ENCODE results near the gene GPBP1. TPM values are rescaled to one million over a fixed set of nuclear protein-coding genes. Genes with fewer than 3 reads are reported as not detected.
"Not testable (repeated sequence)": the region's sequence is repeated elsewhere in the genome, so short reads cannot be mapped to it uniquely, and the experiment has no call there.

The GPBP1 gene
- total and polyA plus RNA-seq, 9 donors, result 68.0 to 95.0 (median 85.5) TPM

GRCh38 chr5:57175551-57176309, 1.9 kb downstream of the GPBP1 start:
- H3K9me3 ChIP-seq (replicated peaks; ENCODE audit: control insufficient read depth, low read depth, low read length), result no peaks in the 10 kb centered on the region
- 17% methylated on average over 1 of the region's 11 CpGs for WGBS (ENCODE audit: insufficient coverage)
- H3K36me3 ChIP-seq (ENCODE audit: control insufficient read depth, insufficient read depth, low read length), result peaks cover 2% of the 10 kb centered on the region
- peak overlapping the region; percentile 100 for H3K27ac ChIP-seq (ENCODE audit: low read length)
- H3K27me3 ChIP-seq (ENCODE audit: control insufficient read depth, insufficient read depth, low read length), result no peaks in the 10 kb centered on the region
- peak; percentile 45 for DNase-seq
- peaks cover 21% of the 10 kb centered on the region for H3K4me1 ChIP-seq (ENCODE audit: control insufficient read depth, insufficient read depth, low read length)
- H3K4me3 ChIP-seq (ENCODE audit: low read length), result peak overlapping the region; percentile 99

DNA sequence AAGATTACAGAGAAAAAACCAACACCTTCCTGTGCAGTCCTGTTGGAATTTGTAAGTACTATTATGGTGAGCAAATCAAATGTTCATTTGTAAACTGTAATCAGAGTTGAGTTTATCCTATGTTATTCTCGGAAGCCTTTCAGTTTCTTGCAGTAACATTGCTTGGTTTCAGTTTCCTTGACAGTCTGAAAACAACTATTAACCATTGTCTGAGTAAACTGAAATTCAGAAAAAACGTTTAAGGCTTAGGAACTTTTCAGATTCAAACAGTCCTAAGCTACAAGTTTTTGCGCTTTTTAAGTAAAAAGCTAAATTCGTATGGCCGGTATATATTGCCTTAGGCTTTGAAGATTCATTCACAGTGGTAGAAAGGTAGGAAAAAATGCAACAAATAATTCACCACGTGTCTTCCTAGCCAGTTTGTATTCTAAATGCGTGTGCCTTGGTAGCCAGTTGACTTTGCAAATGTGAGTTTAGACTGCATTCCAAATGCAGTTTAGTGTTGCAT, 2.5 kb downstream of the GPBP1 start:
- WGBS (ENCODE audit: insufficient coverage), result no CpG with 5 or more reads among the region's 7 CpGs
- H3K27me3 ChIP-seq (ENCODE audit: control insufficient read depth, insufficient read depth, low read length), result no peaks in the 10 kb centered on the region
- H3K4me1 ChIP-seq (ENCODE audit: control insufficient read depth, insufficient read depth, low read length), result peaks cover 21% of the 10 kb centered on the region
- H3K36me3 ChIP-seq (ENCODE audit: control insufficient read depth, insufficient read depth, low read length), result peaks cover 2% of the 10 kb centered on the region
- peak overlapping the region; percentile 100 for H3K27ac ChIP-seq (ENCODE audit: low read length)
- peak; percentile 84 for DNase-seq
- H3K4me3 ChIP-seq (ENCODE audit: low read length), result peak overlapping the region; percentile 99
- no peaks in the 10 kb centered on the region for H3K9me3 ChIP-seq (replicated peaks; ENCODE audit: control insufficient read depth, low read depth, low read length)

DNA sequence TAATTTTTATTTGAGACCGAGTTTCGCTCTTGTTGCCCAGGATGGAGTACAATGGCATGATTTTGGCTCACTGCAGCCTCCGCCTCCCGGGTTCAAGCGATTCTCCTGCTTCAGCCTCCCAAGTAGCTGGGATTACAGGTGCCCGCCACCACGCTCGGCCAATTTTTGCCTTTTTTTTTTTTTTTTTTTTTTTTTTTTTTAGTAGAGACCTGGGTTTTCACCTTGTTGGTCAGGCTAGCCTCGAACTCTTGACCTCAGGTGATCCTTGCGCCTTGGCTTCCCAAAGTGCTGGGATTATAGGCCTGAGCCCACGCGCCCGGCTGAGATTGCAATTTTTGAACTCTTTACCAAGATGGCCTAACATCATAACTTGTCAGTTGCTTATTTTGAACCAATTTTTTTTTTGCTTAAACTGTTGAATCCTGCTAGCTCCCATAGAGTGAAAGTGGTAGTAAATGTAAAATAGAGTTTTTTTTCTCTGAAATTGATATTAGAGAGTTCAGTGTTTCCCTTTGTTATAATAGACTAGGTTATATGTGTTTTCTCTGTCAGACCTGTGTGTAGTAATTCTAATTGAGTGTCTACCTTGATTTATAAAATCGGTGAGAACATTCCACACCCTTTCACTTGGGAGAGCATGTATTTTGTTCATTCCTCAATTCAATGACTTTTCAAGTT, 3.8 kb downstream of the GPBP1 start:
- H3K4me3 ChIP-seq (ENCODE audit: low read length), result no peak overlapping the region
- peaks cover 17% of the 10 kb centered on the region for H3K4me1 ChIP-seq (ENCODE audit: control insufficient read depth, insufficient read depth, low read length)

GRCh38 chr5:57178238-57178637, 4.4 kb downstream of the GPBP1 start:
- H3K36me3 ChIP-seq (ENCODE audit: control insufficient read depth, insufficient read depth, low read length); H3K27me3 ChIP-seq (ENCODE audit: control insufficient read depth, insufficient read depth, low read length); H3K9me3 ChIP-seq (replicated peaks; ENCODE audit: control insufficient read depth, low read depth, low read length); H3K27ac ChIP-seq (ENCODE audit: low read length); DNase-seq: not testable (repeated sequence)
- Histone ChIP-seq H3K4me1 (ENCODE audit: control insufficient read depth, insufficient read depth, low read length) (peaks cover 15% of the 10 kb centered on the region), H3K4me3 (ENCODE audit: low read length) (peak overlapping the region; percentile 5)
- 93% methylated on average over 3 of the region's 12 CpGs for WGBS (ENCODE audit: insufficient coverage)

More for the DNA sequence above, 3.8 kb downstream of the GPBP1 start:
- Histone ChIP-seq H3K36me3 (ENCODE audit: control insufficient read depth, insufficient read depth, low read length) (peaks cover 2% of the 10 kb centered on the region), H3K9me3 (replicated peaks; ENCODE audit: control insufficient read depth, low read depth, low read length) (no peaks in the 10 kb centered on the region), H3K27me3 (ENCODE audit: control insufficient read depth, insufficient read depth, low read length) (no peaks in the 10 kb centered on the region), H3K27ac (ENCODE audit: low read length) (peak overlapping the region; percentile 100)
- WGBS (ENCODE audit: insufficient coverage), result 94% methylated on average over 3 of the region's 14 CpGs
- DNase-seq, result no peak

GRCh38 chr5:57179262-57180200, 5.7 kb downstream of the GPBP1 start:
- H3K27ac ChIP-seq (ENCODE audit: low read length), result no peak overlapping the region
- H3K4me1 ChIP-seq (ENCODE audit: control insufficient read depth, insufficient read depth, low read length), result peaks cover 15% of the 10 kb centered on the region
- H3K9me3 ChIP-seq (replicated peaks; ENCODE audit: control insufficient read depth, low read depth, low read length), result no peaks in the 10 kb centered on the region
- H3K4me3 ChIP-seq (ENCODE audit: low read length), result no peak overlapping the region
- no peak for DNase-seq
- H3K27me3 ChIP-seq (ENCODE audit: control insufficient read depth, insufficient read depth, low read length), result no peaks in the 10 kb centered on the region
- peaks cover 14% of the 10 kb centered on the region for H3K36me3 ChIP-seq (ENCODE audit: control insufficient read depth, insufficient read depth, low read length)
- 48% methylated on average over 4 of the region's 12 CpGs for WGBS (ENCODE audit: insufficient coverage)

DNA sequence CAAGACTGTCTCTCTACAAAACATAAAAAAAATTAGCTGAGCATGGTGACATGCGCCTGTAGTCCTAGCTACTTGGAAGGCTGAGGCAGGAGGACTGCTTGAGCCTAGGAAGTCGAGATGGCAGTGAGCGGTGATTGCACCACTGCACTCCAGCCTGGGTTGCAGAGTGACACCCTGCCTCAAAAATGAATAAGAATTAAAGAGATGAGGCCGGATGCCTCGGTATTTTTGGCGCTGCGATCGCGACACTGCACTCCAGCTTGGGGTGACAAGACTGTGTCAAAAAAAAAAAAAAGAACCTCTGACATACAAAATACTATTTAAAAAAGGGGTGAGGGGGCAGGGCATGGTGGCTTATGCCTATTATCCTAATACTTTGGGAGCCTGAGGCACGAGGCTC, 7.3 kb downstream of the GPBP1 start:
- Histone ChIP-seq H3K4me3 (ENCODE audit: low read length) (no peak overlapping the region), H3K4me1 (ENCODE audit: control insufficient read depth, insufficient read depth, low read length) (peaks cover 13% of the 10 kb centered on the region), H3K9me3 (replicated peaks; ENCODE audit: control insufficient read depth, low read depth, low read length) (no peaks in the 10 kb centered on the region), H3K27ac (ENCODE audit: low read length) (no peak overlapping the region), H3K27me3 (ENCODE audit: control insufficient read depth, insufficient read depth, low read length) (no peaks in the 10 kb centered on the region), H3K36me3 (ENCODE audit: control insufficient read depth, insufficient read depth, low read length) (peaks cover 14% of the 10 kb centered on the region)
- WGBS (ENCODE audit: insufficient coverage), result 76% methylated on average over 3 of the region's 10 CpGs
- no peak for DNase-seq

GRCh38 chr5:57184322-57184721, 10.5 kb downstream of the GPBP1 start:
- DNase-seq, result no peak
- WGBS (ENCODE audit: insufficient coverage), result no CpG with 5 or more reads among the region's 2 CpGs
- Histone ChIP-seq H3K4me1 (ENCODE audit: control insufficient read depth, insufficient read depth, low read length) (peaks cover 8% of the 10 kb centered on the region), H3K27ac (ENCODE audit: low read length) (no peak overlapping the region), H3K27me3 (ENCODE audit: control insufficient read depth, insufficient read depth, low read length) (no peaks in the 10 kb centered on the region), H3K36me3 (ENCODE audit: control insufficient read depth, insufficient read depth, low read length) (peaks cover 14% of the 10 kb centered on the region), H3K4me3 (ENCODE audit: low read length) (no peak overlapping the region), H3K9me3 (replicated peaks; ENCODE audit: control insufficient read depth, low read depth, low read length) (no peaks in the 10 kb centered on the region)

- 20% methylated on average over 1 of the region's 9 CpGs for WGBS (ENCODE audit: insufficient coverage)
- H3K9me3 ChIP-seq (replicated peaks; ENCODE audit: control insufficient read depth, low read depth, low read length), result no peaks in the 10 kb centered on the region
- H3K4me1 ChIP-seq (ENCODE audit: control insufficient read depth, insufficient read depth, low read length), result no peaks in the 10 kb centered on the region
- no peak for DNase-seq
- H3K36me3 ChIP-seq (ENCODE audit: control insufficient read depth, insufficient read depth, low read length), result peaks cover 12% of the 10 kb centered on the region
- H3K27ac ChIP-seq (ENCODE audit: low read length), result no peak overlapping the region
- H3K27me3 ChIP-seq (ENCODE audit: control insufficient read depth, insufficient read depth, low read length), result no peaks in the 10 kb centered on the region
- no peak overlapping the region for H3K4me3 ChIP-seq (ENCODE audit: low read length)
Measured at GRCh38 chr5:57185313-57185712, 11.5 kb downstream of the GPBP1 start.

GRCh38 chr5:57186194-57186593, 12.3 kb downstream of the GPBP1 start:
- Histone ChIP-seq H3K9me3 (replicated peaks; ENCODE audit: control insufficient read depth, low read depth, low read length) (no peaks in the 10 kb centered on the region), H3K4me1 (ENCODE audit: control insufficient read depth, insufficient read depth, low read length) (no peaks in the 10 kb centered on the region), H3K27ac (ENCODE audit: low read length) (no peak overlapping the region), H3K36me3 (ENCODE audit: control insufficient read depth, insufficient read depth, low read length) (peaks cover 12% of the 10 kb centered on the region), H3K4me3 (ENCODE audit: low read length) (no peak overlapping the region), H3K27me3 (ENCODE audit: control insufficient read depth, insufficient read depth, low read length) (no peaks in the 10 kb centered on the region)
- no peak for DNase-seq
- WGBS (ENCODE audit: insufficient coverage), result 100% methylated on average over 1 of the region's 4 CpGs
